CD4-positive, alpha-beta T cell treated with Interleukin-1 beta for 1 hour (primary cell): ENCODE data around the gene OR4C12.
"Not testable (repeated sequence)": the region's sequence is repeated elsewhere in the genome, so short reads cannot be mapped to it uniquely, and the experiment has no call there.

ENCODE experiments used
- DNase-seq, 2 donors: peaks; one replicate each; pipeline ENCODE4 v3.0.0-alpha.2; 2020 to 2022

OR4C12 gene

GRCh38 chr11:49982435-49982834 lies at the start of gene OR4C12:
Gene OR4C12, minus strand, starts transcription at chr11:49982535. Its CDS starts 34 bp downstream, at chr11:49982501.
- DNase-seq = not testable (repeated sequence)

GRCh38 chr11:50030193-50030592 lies 47.9 kb upstream of the OR4C12 start:
- DNase-seq = no peak

- peak in 1 of 2 donors; percentile 23 for DNase-seq
Observed at GRCh38 chr11:49995565-49995964, 13.2 kb upstream of the OR4C12 start.

DNA sequence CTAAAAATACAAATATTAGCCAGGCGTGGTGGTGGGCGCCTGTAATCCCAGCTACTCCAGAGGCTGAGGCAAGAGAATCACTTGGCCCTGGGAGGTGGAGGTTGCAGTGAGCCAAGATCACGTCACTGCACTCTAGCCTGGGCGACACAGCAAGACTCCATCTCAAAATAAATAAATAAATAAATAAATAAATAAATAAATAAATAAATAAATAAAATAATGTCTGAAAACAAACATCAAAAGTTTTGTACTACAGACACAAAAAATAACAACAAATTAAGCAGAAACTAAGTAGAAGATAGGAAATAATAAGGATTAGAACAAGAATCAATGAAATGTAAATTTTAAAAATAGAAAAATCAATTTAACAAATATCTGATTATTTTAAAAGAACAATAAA lies 8.9 kb downstream of the OR4C12 start:
- DNase-seq = not testable (repeated sequence)

- DNase-seq = no peak
Observed at GRCh38 chr11:49952091-49952490, 30.2 kb downstream of the OR4C12 start, which contains the start of gene OR4C13. Gene OR4C13, plus strand, starts transcription at chr11:49952391. Its CDS starts 32 bp downstream, at chr11:49952423.

DNA sequence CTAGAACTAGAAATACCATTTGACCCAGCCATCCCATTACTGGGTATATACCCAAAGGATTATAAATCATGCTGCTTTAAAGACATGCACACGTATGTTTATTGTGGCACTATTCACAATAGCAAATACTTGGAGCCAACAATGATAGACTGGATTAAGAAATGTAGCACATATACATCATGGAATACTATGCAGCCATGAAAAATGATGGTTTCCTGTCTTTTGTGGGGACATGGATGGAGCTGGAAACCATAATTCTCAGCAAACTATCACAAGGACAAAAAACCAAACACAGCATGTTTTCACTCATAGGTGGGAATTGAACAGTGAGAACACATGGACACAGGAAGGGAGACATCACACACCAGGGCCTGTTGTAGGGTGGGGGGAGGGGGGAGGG lies 33.6 kb downstream of the OR4C12 start:
- not testable (repeated sequence) for DNase-seq
